ENCODE measurements around the gene CDC42SE2. TPM values are rescaled to one million over a fixed set of nuclear protein-coding genes. Genes with fewer than 3 reads are reported as not detected.
"Not testable (repeated sequence)": the region's sequence is repeated elsewhere in the genome, so short reads cannot be mapped to it uniquely, and the experiment has no call there.

CDC42SE2 gene
- polyA plus RNA-seq, 4 donors: 36.0 to 60.3 (median 55.0) TPM

DNA sequence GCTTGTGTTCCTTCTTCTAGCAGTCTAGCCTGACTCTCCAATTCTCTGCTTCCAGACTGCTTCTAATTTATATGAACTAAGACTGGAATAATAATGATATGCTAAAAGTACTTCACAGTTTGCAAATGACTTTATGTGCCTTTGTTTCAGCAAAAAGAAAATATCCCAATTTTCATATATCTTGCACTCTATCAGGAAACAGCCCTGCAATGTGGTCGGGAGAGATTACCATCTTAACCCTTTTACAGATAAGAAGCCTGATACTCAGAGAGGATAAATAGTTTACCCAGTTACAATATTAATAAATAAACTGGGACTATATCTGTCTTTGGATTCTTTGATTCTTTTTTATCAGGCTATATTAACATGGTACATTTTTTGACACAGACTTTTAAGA, 126.0 kb downstream of the CDC42SE2 start:
- no peak for FAIRE-seq
- no peaks in the 10 kb centered on the region for H3K9me3 ChIP-seq (ENCODE audit: control insufficient read depth in 2 of 2, insufficient read depth in 1 of 2, low read depth in 1 of 2, low read length in 1 of 2)
- H3K4me1 ChIP-seq (ENCODE audit: control insufficient read depth in 3 of 3, insufficient read depth in 2 of 3, low read depth in 1 of 3, low read length in 2 of 3): no peaks in the 10 kb centered on the region
- H3K27ac ChIP-seq (ENCODE audit: low read depth in 1 of 3, low read length in 2 of 3): no peak overlapping the region
- DNase-seq: no peak
- H3K4me3 ChIP-seq (ENCODE audit: low read depth in 1 of 3, low read length in 3 of 3): no peak overlapping the region
- no peaks in the 10 kb centered on the region for H3K27me3 ChIP-seq (ENCODE audit: control insufficient read depth in 3 of 3, insufficient read depth in 3 of 3, low read length in 3 of 3)
- 29 to 50% (median 44%) methylated on average over 1 of the region's 1 CpG for WGBS, 3 donors
- H3K36me3 ChIP-seq (ENCODE audit: control insufficient read depth in 3 of 3, insufficient read depth in 2 of 3, low read depth in 1 of 3, low read length in 3 of 3): peaks cover 0 to 20% (median 10%) of the 10 kb centered on the region in 3 donors

DNA sequence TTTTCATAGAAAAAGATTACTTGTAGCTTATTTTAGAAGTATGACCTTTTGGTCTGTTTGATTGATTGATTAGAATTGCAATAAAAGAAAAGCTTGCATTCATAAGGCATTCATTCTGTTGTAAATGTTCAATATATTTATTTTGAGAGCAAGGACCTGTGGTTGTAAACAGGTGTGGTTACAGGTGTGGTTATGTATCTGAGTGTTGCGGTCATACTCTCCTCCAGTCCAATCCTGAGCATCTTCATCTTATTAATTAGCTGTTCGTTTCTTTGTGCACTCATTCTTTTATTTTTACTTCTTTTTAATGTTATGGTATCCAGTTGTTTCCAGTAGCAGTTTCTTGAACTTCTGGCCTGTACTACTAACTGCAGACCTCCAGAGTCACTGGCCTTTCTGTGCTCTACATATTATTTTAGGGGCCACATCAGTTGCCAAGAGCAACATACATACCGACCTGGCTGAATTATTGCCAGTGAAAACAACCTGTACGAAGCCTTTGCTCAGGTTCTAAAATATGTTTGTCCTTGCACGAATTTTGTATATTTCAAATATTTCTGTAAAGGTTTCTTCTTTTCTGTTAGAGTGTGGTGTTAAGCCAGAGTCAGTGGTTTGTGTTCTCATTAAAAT, 128.7 kb downstream of the CDC42SE2 start:
- H3K9me3 ChIP-seq (ENCODE audit: control insufficient read depth in 2 of 2, insufficient read depth in 1 of 2, low read depth in 1 of 2, low read length in 1 of 2): no peaks in the 10 kb centered on the region
- H3K4me3 ChIP-seq (ENCODE audit: low read depth in 1 of 3, low read length in 3 of 3): no peak overlapping the region
- no peak for FAIRE-seq
- 57 to 75% (median 69%) methylated on average over 5 of the region's 5 CpGs for WGBS, 3 donors
- H3K4me1 ChIP-seq (ENCODE audit: control insufficient read depth in 3 of 3, insufficient read depth in 2 of 3, low read depth in 1 of 3, low read length in 2 of 3): no peaks in the 10 kb centered on the region
- H3K36me3 ChIP-seq (ENCODE audit: control insufficient read depth in 3 of 3, insufficient read depth in 2 of 3, low read depth in 1 of 3, low read length in 3 of 3): peaks cover 5 to 18% (median 6%) of the 10 kb centered on the region in 3 donors
- H3K27ac ChIP-seq (ENCODE audit: low read depth in 1 of 3, low read length in 2 of 3): no peak overlapping the region
- DNase-seq: no peak
- H3K27me3 ChIP-seq (ENCODE audit: control insufficient read depth in 3 of 3, insufficient read depth in 3 of 3, low read length in 3 of 3): no peaks in the 10 kb centered on the region

DNA sequence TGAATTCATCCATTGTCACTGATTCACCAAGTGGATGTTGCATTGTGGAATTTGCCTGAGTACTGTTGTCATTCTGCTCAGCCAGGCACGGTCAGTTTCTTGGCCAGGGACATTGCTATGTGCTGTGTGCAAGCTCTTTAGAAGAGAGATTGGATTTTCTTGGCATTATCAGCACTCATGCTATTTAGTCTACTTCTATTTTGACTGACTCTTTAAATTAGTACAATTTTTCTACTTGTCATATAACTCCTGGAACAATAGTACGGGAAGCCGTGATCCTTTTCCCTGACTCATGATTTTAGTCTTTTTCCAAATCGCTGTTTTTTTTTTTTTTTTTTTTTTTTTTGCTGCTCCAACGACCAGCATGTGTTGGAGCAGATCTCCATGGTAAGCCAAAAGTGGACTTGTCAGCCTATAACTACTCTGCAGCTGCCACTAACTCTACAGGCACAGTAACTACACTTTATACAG, 129.7 kb downstream of the CDC42SE2 start:
- DNase-seq (no peak), FAIRE-seq (no peak)
- no peaks in the 10 kb centered on the region for H3K9me3 ChIP-seq (ENCODE audit: control insufficient read depth in 2 of 2, insufficient read depth in 1 of 2, low read depth in 1 of 2, low read length in 1 of 2)
- H3K27ac ChIP-seq (ENCODE audit: low read depth in 1 of 3, low read length in 2 of 3): no peak overlapping the region
- 56 to 81% (median 77%) methylated on average over 5 of the region's 5 CpGs for WGBS, 3 donors
- no peaks in the 10 kb centered on the region for H3K4me1 ChIP-seq (ENCODE audit: control insufficient read depth in 3 of 3, insufficient read depth in 2 of 3, low read depth in 1 of 3, low read length in 2 of 3)
- H3K36me3 ChIP-seq (ENCODE audit: control insufficient read depth in 3 of 3, insufficient read depth in 2 of 3, low read depth in 1 of 3, low read length in 3 of 3): peaks cover 5 to 18% (median 9%) of the 10 kb centered on the region in 3 donors
- H3K4me3 ChIP-seq (ENCODE audit: low read depth in 1 of 3, low read length in 3 of 3): no peak overlapping the region
- no peaks in the 10 kb centered on the region for H3K27me3 ChIP-seq (ENCODE audit: control insufficient read depth in 3 of 3, insufficient read depth in 3 of 3, low read length in 3 of 3)

DNA sequence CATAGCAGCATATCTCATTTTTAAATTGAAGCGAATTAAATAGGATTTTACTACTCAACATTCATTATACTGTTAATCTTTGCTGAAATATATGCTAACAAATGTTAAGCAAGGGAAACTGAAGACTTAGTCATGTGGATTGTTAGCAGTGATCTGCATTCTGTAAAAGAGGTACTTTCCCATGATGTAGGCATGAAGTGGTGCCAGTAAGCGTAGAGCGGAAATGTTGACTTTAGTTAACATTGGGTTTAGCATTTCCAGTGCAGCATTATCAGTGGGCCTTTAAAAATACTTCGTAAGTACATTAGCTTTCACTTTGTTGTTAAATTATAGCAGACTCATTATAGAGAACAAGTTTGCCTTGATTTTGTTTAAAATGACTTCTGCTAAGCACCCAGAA, 130.3 kb downstream of the CDC42SE2 start:
- H3K27me3 ChIP-seq (ENCODE audit: control insufficient read depth in 3 of 3, insufficient read depth in 3 of 3, low read length in 3 of 3): no peaks in the 10 kb centered on the region
- no peaks in the 10 kb centered on the region for H3K9me3 ChIP-seq (ENCODE audit: control insufficient read depth in 2 of 2, insufficient read depth in 1 of 2, low read depth in 1 of 2, low read length in 1 of 2)
- H3K4me1 ChIP-seq (ENCODE audit: control insufficient read depth in 3 of 3, insufficient read depth in 2 of 3, low read depth in 1 of 3, low read length in 2 of 3): no peaks in the 10 kb centered on the region
- H3K27ac ChIP-seq (ENCODE audit: low read depth in 1 of 3, low read length in 2 of 3): no peak overlapping the region
- FAIRE-seq (no peak), DNase-seq (no peak)
- H3K4me3 ChIP-seq (ENCODE audit: low read depth in 1 of 3, low read length in 3 of 3): no peak overlapping the region
- peaks cover 5 to 18% (median 9%) of the 10 kb centered on the region in 3 donors for H3K36me3 ChIP-seq (ENCODE audit: control insufficient read depth in 3 of 3, insufficient read depth in 2 of 3, low read depth in 1 of 3, low read length in 3 of 3)
- WGBS, 3 donors: 67 to 84% (median 69%) methylated on average over 4 of the region's 4 CpGs

DNA sequence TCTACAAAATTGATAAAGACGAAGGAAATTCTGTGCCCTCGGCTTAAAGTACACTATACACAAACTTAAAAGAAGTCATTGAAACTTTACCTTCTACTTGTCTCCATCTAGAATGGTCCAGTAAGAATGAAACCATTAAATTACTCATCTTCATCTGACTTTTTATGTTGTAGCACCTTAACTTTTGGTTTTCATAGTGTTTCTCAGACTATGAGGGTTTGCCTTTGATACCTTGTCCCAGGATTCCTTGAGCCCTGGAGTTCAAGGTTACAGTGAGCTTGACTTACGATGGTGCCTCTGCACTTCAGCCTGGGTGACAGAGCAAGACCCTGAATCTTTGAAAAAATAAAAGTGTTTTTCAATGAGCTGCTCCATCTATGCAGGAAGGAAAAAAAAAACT, 132.2 kb downstream of the CDC42SE2 start:
- Histone ChIP-seq H3K9me3 (ENCODE audit: control insufficient read depth in 2 of 2, insufficient read depth in 1 of 2, low read depth in 1 of 2, low read length in 1 of 2) (peaks cover 0 to 5% of the 10 kb centered on the region in 2 donors), H3K4me1 (ENCODE audit: control insufficient read depth in 3 of 3, insufficient read depth in 2 of 3, low read depth in 1 of 3, low read length in 2 of 3) (no peaks in the 10 kb centered on the region), H3K27me3 (ENCODE audit: control insufficient read depth in 3 of 3, insufficient read depth in 3 of 3, low read length in 3 of 3) (no peaks in the 10 kb centered on the region), H3K4me3 (ENCODE audit: low read depth in 1 of 3, low read length in 3 of 3) (no peak overlapping the region), H3K27ac (ENCODE audit: low read depth in 1 of 3, low read length in 2 of 3) (no peak overlapping the region), H3K36me3 (ENCODE audit: control insufficient read depth in 3 of 3, insufficient read depth in 2 of 3, low read depth in 1 of 3, low read length in 3 of 3) (peaks cover 5 to 16% (median 7%) of the 10 kb centered on the region in 3 donors)
- WGBS, 3 donors: 70 to 90% (median 76%) methylated on average over 3 of the region's 3 CpGs
- FAIRE-seq: no peak
- no peak for DNase-seq

- Histone ChIP-seq H3K27ac (ENCODE audit: low read depth in 1 of 3, low read length in 2 of 3) (no peak overlapping the region), H3K36me3 (ENCODE audit: control insufficient read depth in 3 of 3, insufficient read depth in 2 of 3, low read depth in 1 of 3, low read length in 3 of 3) (peaks cover 5 to 12% (median 7%) of the 10 kb centered on the region in 3 donors), H3K9me3 (ENCODE audit: control insufficient read depth in 2 of 2, insufficient read depth in 1 of 2, low read depth in 1 of 2, low read length in 1 of 2) (peaks cover 0 to 12% of the 10 kb centered on the region in 2 donors), H3K27me3 (ENCODE audit: control insufficient read depth in 3 of 3, insufficient read depth in 3 of 3, low read length in 3 of 3) (no peaks in the 10 kb centered on the region), H3K4me1 (ENCODE audit: control insufficient read depth in 3 of 3, insufficient read depth in 2 of 3, low read depth in 1 of 3, low read length in 2 of 3) (no peaks in the 10 kb centered on the region), H3K4me3 (ENCODE audit: low read depth in 1 of 3, low read length in 3 of 3) (no peak overlapping the region)
- WGBS, 3 donors: 91 to 95% (median 94%) methylated on average over 5 of the region's 5 CpGs
- no peak for DNase-seq
- no peak for FAIRE-seq
Measured at GRCh38 chr5:131396630-131397273, 132.9 kb downstream of the CDC42SE2 start.

- H3K4me1 ChIP-seq (ENCODE audit: control insufficient read depth in 3 of 3, insufficient read depth in 2 of 3, low read depth in 1 of 3, low read length in 2 of 3); DNase-seq; H3K4me3 ChIP-seq (ENCODE audit: low read depth in 1 of 3, low read length in 3 of 3); H3K27ac ChIP-seq (ENCODE audit: low read depth in 1 of 3, low read length in 2 of 3); H3K27me3 ChIP-seq (ENCODE audit: control insufficient read depth in 3 of 3, insufficient read depth in 3 of 3, low read length in 3 of 3); FAIRE-seq: not testable (repeated sequence)
- peaks cover 0 to 17% of the 10 kb centered on the region in 2 donors for H3K9me3 ChIP-seq (ENCODE audit: control insufficient read depth in 2 of 2, insufficient read depth in 1 of 2, low read depth in 1 of 2, low read length in 1 of 2)
- peaks cover 5 to 12% (median 5%) of the 10 kb centered on the region in 3 donors for H3K36me3 ChIP-seq (ENCODE audit: control insufficient read depth in 3 of 3, insufficient read depth in 2 of 3, low read depth in 1 of 3, low read length in 3 of 3)
- WGBS, 3 donors: 91 to 94% (median 92%) methylated on average over 6 of the region's 6 CpGs
Measured at GRCh38 chr5:131399007-131399406, 135.2 kb downstream of the CDC42SE2 start.

DNA sequence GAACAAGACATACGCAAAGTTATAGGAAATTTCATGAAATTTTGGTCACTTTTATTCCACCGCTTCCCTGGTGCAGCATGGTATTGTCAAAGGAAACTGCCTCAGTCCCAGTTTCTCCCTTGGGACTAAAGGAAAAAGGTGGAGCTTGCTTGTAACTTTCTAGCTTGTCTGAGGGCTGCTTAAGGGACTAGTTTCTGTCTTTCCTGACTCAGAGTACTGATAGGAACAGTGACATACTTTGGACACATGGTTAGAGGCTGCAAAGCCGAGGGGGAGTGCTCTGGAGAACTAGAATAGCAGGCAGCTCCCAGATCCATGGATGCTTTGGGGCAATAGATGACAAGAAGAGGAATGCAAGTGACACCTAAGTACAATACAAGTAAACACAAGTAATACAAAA, 136.7 kb downstream of the CDC42SE2 start:
- Histone ChIP-seq H3K27ac (ENCODE audit: low read depth in 1 of 3, low read length in 2 of 3) (no peak overlapping the region), H3K4me1 (ENCODE audit: control insufficient read depth in 3 of 3, insufficient read depth in 2 of 3, low read depth in 1 of 3, low read length in 2 of 3) (no peaks in the 10 kb centered on the region), H3K27me3 (ENCODE audit: control insufficient read depth in 3 of 3, insufficient read depth in 3 of 3, low read length in 3 of 3) (no peaks in the 10 kb centered on the region), H3K4me3 (ENCODE audit: low read depth in 1 of 3, low read length in 3 of 3) (no peak overlapping the region), H3K9me3 (ENCODE audit: control insufficient read depth in 2 of 2, insufficient read depth in 1 of 2, low read depth in 1 of 2, low read length in 1 of 2) (peaks cover 0 to 17% of the 10 kb centered on the region in 2 donors), H3K36me3 (ENCODE audit: control insufficient read depth in 3 of 3, insufficient read depth in 2 of 3, low read depth in 1 of 3, low read length in 3 of 3) (peaks cover 2 to 9% (median 3%) of the 10 kb centered on the region in 3 donors)
- FAIRE-seq (no peak), DNase-seq (no peak)
- WGBS, 3 donors: 93 to 99% (median 97%) methylated on average over 3 of the region's 3 CpGs

All from small intestine (tissue), 7 donors.